Central memory CD8-positive, alpha-beta T cell (primary cell): Measurements from ENCODE around the gene PPP1R3C.

ENCODE experiments used
- ATAC-seq: fragments of 150-1000 bp; cut with Tn5 transposase; replicated peaks from 2 replicates; pipeline ENCODE4 v1.10.0; 2022; ENCODE audit warnings: mild to moderate bottlenecking, moderate FRiP score, moderate number of reproducible peaks; ENCODE audit not compliant: poor library complexity, severe bottlenecking; ENCODE audit errors: extremely low read depth
- DNase-seq, 2 donors: peaks; one replicate each; pipeline ENCODE4 v3.0.0; 2021; ENCODE audit warnings: low spot score in 2 of 2
- H3K27ac Mint-ChIP-seq: one replicate; pipeline ENCODE4 v1.8.0; 2022; ENCODE audit warnings: low read depth, mild to moderate bottlenecking, moderate library complexity, mixed read lengths
- H3K27me3 Mint-ChIP-seq: one replicate; pipeline ENCODE4 v1.8.0; 2022; ENCODE audit warnings: mixed read lengths
- H3K36me3 Mint-ChIP-seq: one replicate; pipeline ENCODE4 v1.8.0; 2022; ENCODE audit warnings: mild to moderate bottlenecking, moderate library complexity, mixed read lengths; ENCODE audit not compliant: insufficient read depth
- H3K4me1 Mint-ChIP-seq: one replicate; pipeline ENCODE4 v1.8.0; 2022; ENCODE audit warnings: mixed read lengths
- H3K4me3 Mint-ChIP-seq: one replicate; pipeline ENCODE4 v1.8.0; 2022; ENCODE audit warnings: mild to moderate bottlenecking, moderate library complexity, mixed read lengths
- H3K9me3 Mint-ChIP-seq: one replicate; pipeline ENCODE4 v1.8.0; 2022; ENCODE audit warnings: mixed read lengths

The PPP1R3C gene

GRCh38 chr10:91622601-91623000 lies 10.3 kb downstream of the PPP1R3C start:
- Mint-ChIP-seq H3K9me3 (peaks cover 3% of the 10 kb centered on the region), H3K4me3 (no peak overlapping the region), H3K4me1 (no peaks in the 10 kb centered on the region), H3K36me3 (no peaks in the 10 kb centered on the region), H3K27me3 (peaks cover 55% of the 10 kb centered on the region), H3K27ac (no peak overlapping the region)
- ATAC-seq (no peak), DNase-seq (no peak)

- H3K4me3 Mint-ChIP-seq, result no peak overlapping the region
- no peaks in the 10 kb centered on the region for H3K4me1 Mint-ChIP-seq
- no peaks in the 10 kb centered on the region for H3K36me3 Mint-ChIP-seq
- H3K27me3 Mint-ChIP-seq, result peaks cover 65% of the 10 kb centered on the region
- H3K27ac Mint-ChIP-seq, result no peak overlapping the region
- peaks cover 3% of the 10 kb centered on the region for H3K9me3 Mint-ChIP-seq
- DNase-seq (no peak), ATAC-seq (no peak)
These were observed 11.3 kb downstream of the PPP1R3C start for GRCh38 chr10:91621483-91622113.

- Mint-ChIP-seq H3K27me3 (peaks cover 55% of the 10 kb centered on the region), H3K4me1 (no peaks in the 10 kb centered on the region), H3K36me3 (no peaks in the 10 kb centered on the region), H3K4me3 (no peak overlapping the region), H3K27ac (no peak overlapping the region), H3K9me3 (peaks cover 3% of the 10 kb centered on the region)
- DNase-seq, result no peak
- ATAC-seq, result no peak
These were observed 15.7 kb downstream of the PPP1R3C start for GRCh38 chr10:91617072-91617609.

- H3K36me3 Mint-ChIP-seq, result no peaks in the 10 kb centered on the region
- DNase-seq, result no peak
- H3K4me1 Mint-ChIP-seq, result no peaks in the 10 kb centered on the region
- no peak for ATAC-seq
- no peak overlapping the region for H3K4me3 Mint-ChIP-seq
- H3K27ac Mint-ChIP-seq, result no peak overlapping the region
- H3K27me3 Mint-ChIP-seq, result peaks cover 46% of the 10 kb centered on the region
- H3K9me3 Mint-ChIP-seq, result no peaks in the 10 kb centered on the region
These were observed 16.7 kb downstream of the PPP1R3C start for GRCh38 chr10:91616137-91616536.

- Mint-ChIP-seq H3K9me3 (no peaks in the 10 kb centered on the region), H3K4me1 (no peaks in the 10 kb centered on the region), H3K27me3 (peaks cover 30% of the 10 kb centered on the region), H3K27ac (no peak overlapping the region), H3K4me3 (no peak overlapping the region), H3K36me3 (no peaks in the 10 kb centered on the region)
- DNase-seq, result no peak
- no peak for ATAC-seq
These were observed 18.6 kb downstream of the PPP1R3C start for GRCh38 chr10:91614225-91614624.

- Mint-ChIP-seq H3K9me3 (no peaks in the 10 kb centered on the region), H3K4me1 (no peaks in the 10 kb centered on the region), H3K4me3 (no peak overlapping the region), H3K27me3 (peaks cover 25% of the 10 kb centered on the region), H3K36me3 (no peaks in the 10 kb centered on the region), H3K27ac (no peak overlapping the region)
- no peak for DNase-seq
- no peak for ATAC-seq
These were observed 19.3 kb downstream of the PPP1R3C start for GRCh38 chr10:91613411-91614187.

GRCh38 chr10:91610919-91611318 lies 22.0 kb downstream of the PPP1R3C start:
- Mint-ChIP-seq H3K9me3 (peaks cover 6% of the 10 kb centered on the region), H3K4me1 (no peaks in the 10 kb centered on the region), H3K27me3 (peaks cover 7% of the 10 kb centered on the region), H3K4me3 (no peak overlapping the region), H3K27ac (no peak overlapping the region), H3K36me3 (no peaks in the 10 kb centered on the region)
- ATAC-seq, result no peak
- no peak for DNase-seq

- no peak for DNase-seq
- peaks cover 2% of the 10 kb centered on the region for H3K27me3 Mint-ChIP-seq
- ATAC-seq, result no peak
- H3K4me3 Mint-ChIP-seq, result no peak overlapping the region
- no peaks in the 10 kb centered on the region for H3K4me1 Mint-ChIP-seq
- H3K9me3 Mint-ChIP-seq, result peaks cover 9% of the 10 kb centered on the region
- H3K36me3 Mint-ChIP-seq, result no peaks in the 10 kb centered on the region
- H3K27ac Mint-ChIP-seq, result no peak overlapping the region
These were observed 22.4 kb downstream of the PPP1R3C start for GRCh38 chr10:91610444-91610843.

GRCh38 chr10:91607646-91608403 lies 25.0 kb downstream of the PPP1R3C start:
- ATAC-seq, result no peak
- Mint-ChIP-seq H3K4me3 (no peak overlapping the region), H3K9me3 (peaks cover 9% of the 10 kb centered on the region), H3K27me3 (no peaks in the 10 kb centered on the region), H3K36me3 (no peaks in the 10 kb centered on the region), H3K4me1 (no peaks in the 10 kb centered on the region), H3K27ac (no peak overlapping the region)
- no peak for DNase-seq

- ATAC-seq (no peak), DNase-seq (no peak)
- Mint-ChIP-seq H3K27ac (no peak overlapping the region), H3K27me3 (peaks cover 3% of the 10 kb centered on the region), H3K4me3 (no peak overlapping the region), H3K4me1 (no peaks in the 10 kb centered on the region), H3K36me3 (no peaks in the 10 kb centered on the region), H3K9me3 (peaks cover 9% of the 10 kb centered on the region)
These were observed 26.9 kb downstream of the PPP1R3C start for GRCh38 chr10:91605968-91606367.

GRCh38 chr10:91604553-91605534 lies 28.0 kb downstream of the PPP1R3C start:
- no peak for ATAC-seq
- peaks cover 11% of the 10 kb centered on the region for H3K27me3 Mint-ChIP-seq
- no peaks in the 10 kb centered on the region for H3K36me3 Mint-ChIP-seq
- DNase-seq, result no peak
- H3K27ac Mint-ChIP-seq, result no peak overlapping the region
- H3K9me3 Mint-ChIP-seq, result peaks cover 9% of the 10 kb centered on the region
- no peak overlapping the region for H3K4me3 Mint-ChIP-seq
- H3K4me1 Mint-ChIP-seq, result no peaks in the 10 kb centered on the region

- no peak for DNase-seq
- Mint-ChIP-seq H3K36me3 (no peaks in the 10 kb centered on the region), H3K4me3 (no peak overlapping the region)
These were observed 28.9 kb downstream of the PPP1R3C start for GRCh38 chr10:91603931-91604331.

More at GRCh38 chr10:91603931-91604331, 28.9 kb downstream of the PPP1R3C start:
- Mint-ChIP-seq H3K27ac (no peak overlapping the region), H3K9me3 (peaks cover 9% of the 10 kb centered on the region), H3K27me3 (peaks cover 11% of the 10 kb centered on the region), H3K4me1 (no peaks in the 10 kb centered on the region)
- ATAC-seq, result no peak
